WERI-Rb-1 (cell line): ENCODE measurements around the gene MCAT.

ENCODE experiments used
- DNase-seq: peaks from one replicate; pipeline ENCODE4 v3.0.0-alpha.2; 2020
- H3K27ac ChIP-seq: fragments of 250-450 bp; sonication (Bioruptor Pico); 2 replicates; pipeline ENCODE4 v1.5.1; 2020; ENCODE audit warnings: mild to moderate bottlenecking, moderate library complexity
- H3K27me3 ChIP-seq: fragments of 250-450 bp; sonication (Bioruptor Pico); 2 replicates; pipeline ENCODE4 v1.5.1; 2021; ENCODE audit warnings: mild to moderate bottlenecking, low read depth, moderate library complexity; ENCODE audit not compliant: insufficient read depth, severe bottlenecking
- H3K36me3 ChIP-seq: fragments of 250-450 bp; sonication (Bioruptor Pico); 2 replicates; pipeline ENCODE4 v1.5.1; 2020; ENCODE audit warnings: mild to moderate bottlenecking, moderate library complexity
- H3K4me3 ChIP-seq: 2 replicates; pipeline ENCODE4 v1.5.1; 2011; ENCODE audit warnings: low read depth, mild to moderate bottlenecking, control low read depth, low read length
- H3K9me3 ChIP-seq: fragments of 250-450 bp; sonication (Bioruptor Pico); 2 replicates; pipeline ENCODE4 v1.5.1; 2021; ENCODE audit warnings: mild to moderate bottlenecking, moderate library complexity; ENCODE audit not compliant: severe bottlenecking
- TF ChIP-seq, protein P1 (sequence below): IDR thresholded peaks from 2 replicates; pipeline ENCODE4 v1.5.1; 2011; ENCODE audit warnings: low read depth, mild to moderate bottlenecking, control low read depth, inconsistent platforms, low read length

MCAT gene

DNA sequence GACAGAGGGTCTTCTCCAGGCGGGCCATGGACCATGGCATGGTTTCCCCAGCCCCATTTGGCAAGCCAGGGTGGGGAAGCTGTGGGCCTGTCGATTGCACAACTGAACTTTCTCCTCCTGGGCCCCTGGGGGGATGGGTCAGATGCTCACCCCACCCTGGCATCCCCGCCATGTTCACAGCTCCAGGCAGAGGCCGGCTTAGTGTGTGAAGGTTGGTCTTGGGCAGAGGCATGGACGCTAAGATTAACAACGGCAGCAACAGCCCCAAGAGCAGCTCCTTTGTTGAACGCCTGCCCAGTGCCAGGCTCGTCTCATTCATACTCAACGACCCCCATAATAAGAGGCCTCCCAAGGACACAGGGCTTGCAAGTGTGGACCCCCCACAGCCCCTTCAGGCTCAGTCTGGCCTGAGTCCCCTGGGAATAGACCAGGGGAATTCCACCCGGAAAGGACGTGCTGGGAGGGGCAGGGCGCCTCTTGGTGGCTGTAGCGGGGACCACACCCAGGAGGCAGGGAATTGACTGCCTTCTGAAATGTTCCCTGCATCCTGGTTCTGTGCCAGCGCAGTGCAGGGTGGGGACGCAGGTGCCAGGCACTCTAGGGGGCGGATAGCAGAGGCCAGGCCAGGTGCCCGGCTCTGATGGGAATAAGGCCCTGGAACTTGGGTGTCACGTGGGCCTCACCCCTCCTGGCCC, 16.4 kb upstream of the MCAT start:
- H3K4me3 ChIP-seq, result no peak overlapping the region
- DNase-seq, result peak; percentile 30

GRCh38 chr22:43158778-43159483, 15.7 kb upstream of the MCAT start:
- no peak overlapping the region for H3K4me3 ChIP-seq
- H3K9me3 ChIP-seq, result no peaks in the 10 kb centered on the region
- no peaks in the 10 kb centered on the region for H3K36me3 ChIP-seq
- H3K27me3 ChIP-seq, result no peaks in the 10 kb centered on the region
- TF ChIP-seq, protein P1, sequence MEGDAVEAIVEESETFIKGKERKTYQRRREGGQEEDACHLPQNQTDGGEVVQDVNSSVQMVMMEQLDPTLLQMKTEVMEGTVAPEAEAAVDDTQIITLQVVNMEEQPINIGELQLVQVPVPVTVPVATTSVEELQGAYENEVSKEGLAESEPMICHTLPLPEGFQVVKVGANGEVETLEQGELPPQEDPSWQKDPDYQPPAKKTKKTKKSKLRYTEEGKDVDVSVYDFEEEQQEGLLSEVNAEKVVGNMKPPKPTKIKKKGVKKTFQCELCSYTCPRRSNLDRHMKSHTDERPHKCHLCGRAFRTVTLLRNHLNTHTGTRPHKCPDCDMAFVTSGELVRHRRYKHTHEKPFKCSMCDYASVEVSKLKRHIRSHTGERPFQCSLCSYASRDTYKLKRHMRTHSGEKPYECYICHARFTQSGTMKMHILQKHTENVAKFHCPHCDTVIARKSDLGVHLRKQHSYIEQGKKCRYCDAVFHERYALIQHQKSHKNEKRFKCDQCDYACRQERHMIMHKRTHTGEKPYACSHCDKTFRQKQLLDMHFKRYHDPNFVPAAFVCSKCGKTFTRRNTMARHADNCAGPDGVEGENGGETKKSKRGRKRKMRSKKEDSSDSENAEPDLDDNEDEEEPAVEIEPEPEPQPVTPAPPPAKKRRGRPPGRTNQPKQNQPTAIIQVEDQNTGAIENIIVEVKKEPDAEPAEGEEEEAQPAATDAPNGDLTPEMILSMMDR, result no peak
- H3K27ac ChIP-seq, result no peak overlapping the region
- no peak for DNase-seq

More for the DNA sequence above, 16.4 kb upstream of the MCAT start:
- no peaks in the 10 kb centered on the region for H3K36me3 ChIP-seq
- TF ChIP-seq, protein P1, result peak; percentile 73
- H3K9me3 ChIP-seq, result no peaks in the 10 kb centered on the region
- H3K27me3 ChIP-seq, result no peaks in the 10 kb centered on the region
- no peak overlapping the region for H3K27ac ChIP-seq

GRCh38 chr22:43157874-43158546, 14.8 kb upstream of the MCAT start:
- H3K27me3 ChIP-seq, result no peaks in the 10 kb centered on the region
- H3K9me3 ChIP-seq, result no peaks in the 10 kb centered on the region
- H3K36me3 ChIP-seq, result no peaks in the 10 kb centered on the region
- no peak for DNase-seq
- TF ChIP-seq, protein P1, result no peak
- H3K27ac ChIP-seq, result no peak overlapping the region
- no peak overlapping the region for H3K4me3 ChIP-seq

GRCh38 chr22:43156413-43156812, 13.2 kb upstream of the MCAT start:
- Histone ChIP-seq H3K36me3 (no peaks in the 10 kb centered on the region), H3K9me3 (no peaks in the 10 kb centered on the region), H3K27me3 (no peaks in the 10 kb centered on the region), H3K4me3 (no peak overlapping the region), H3K27ac (no peak overlapping the region)
- no peak for DNase-seq
- TF ChIP-seq, protein P1, result no peak

DNA sequence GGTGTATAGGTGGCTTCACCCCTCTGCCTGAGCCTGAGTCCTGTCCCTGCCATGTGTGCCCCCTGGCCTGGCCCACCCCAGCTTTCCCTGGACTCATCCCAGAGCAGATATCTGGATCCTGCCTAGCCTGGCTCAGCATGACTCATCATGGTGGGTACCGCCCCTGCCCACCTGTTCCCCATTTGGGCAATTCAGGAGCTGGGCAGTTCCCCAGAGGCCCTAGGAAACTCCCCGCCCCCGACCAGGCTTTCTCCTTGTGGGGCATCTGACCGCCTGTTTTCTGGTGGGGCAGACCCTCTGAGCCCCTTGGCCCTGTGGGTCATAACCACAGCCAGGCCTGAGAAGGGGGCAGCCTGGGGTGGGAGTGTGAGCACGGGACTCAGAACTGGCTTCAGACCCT, 12.6 kb upstream of the MCAT start:
- no peaks in the 10 kb centered on the region for H3K36me3 ChIP-seq
- no peak for DNase-seq
- no peaks in the 10 kb centered on the region for H3K27me3 ChIP-seq
- H3K27ac ChIP-seq, result no peak overlapping the region
- H3K9me3 ChIP-seq, result no peaks in the 10 kb centered on the region
- TF ChIP-seq, protein P1, result no peak
- H3K4me3 ChIP-seq, result no peak overlapping the region
